Common myeloid progenitor, CD34-positive (primary cell): Measurements from ENCODE around the gene EYA4.
A peak's percentile ranks its signal among the peaks of the same experiment; 100 is the strongest.

ENCODE experiments used
- CTCF ChIA-PET: fragments of 350-600 bp; sonication (Branson Sonifier 250); formaldehyde crosslinking; loops from one replicate; lab custom pipeline; 2021; ENCODE audit warnings: antibody characterized with exemption; lab: Charles Lee
- POLR2A ChIA-PET: fragments of 350-600 bp; sonication (Branson Sonifier 250); formaldehyde crosslinking; loops from one replicate; lab custom pipeline; 2021; ENCODE audit warnings: antibody characterized with exemption; lab: Charles Lee
- DNase-seq, 3 donors: peaks; one replicate each; pipeline versions ENCODE4 v3.0.0 to v3.0.0-alpha.2; 2013
- H3K27ac ChIP-seq, 2 experiments: 1 replicate in 1 of 2; 2 replicates in 1 of 2; pipeline ENCODE4 v1.7.0; 2013; ENCODE audit warnings: inconsistent platforms in 2 of 2, low read length in 2 of 2, mild to moderate bottlenecking in 2 of 2, low read depth in 1 of 2, moderate library complexity in 1 of 2; ENCODE audit not compliant: severe bottlenecking in 2 of 2, insufficient read depth in 1 of 2, poor library complexity in 1 of 2
- H3K27me3 ChIP-seq, 5 experiments: replicated peaks in 2 of 5; 1 replicate in 3 of 5; 2 replicates in 2 of 5; pipeline versions ENCODE4 v1.6.1 to v1.7.0; 2013; ENCODE audit warnings: low read length in 4 of 5, mild to moderate bottlenecking in 2 of 5, moderate library complexity in 2 of 5, inconsistent platforms in 1 of 5; ENCODE audit not compliant: insufficient read depth in 5 of 5, control insufficient read depth in 4 of 5
- H3K36me3 ChIP-seq, 4 experiments: 1 replicate in 2 of 4; 2 replicates in 2 of 4; pipeline versions ENCODE4 v1.6.1 to v1.7.0; 2013; ENCODE audit warnings: low read length in 3 of 4, control low read depth in 1 of 4, mild to moderate bottlenecking in 1 of 4; ENCODE audit not compliant: control insufficient read depth in 4 of 4, insufficient read depth in 4 of 4
- H3K4me1 ChIP-seq, 4 experiments: 1 replicate in 3 of 4; 2 replicates in 1 of 4; pipeline versions ENCODE4 v1.6.1 to v1.7.1; 2013; ENCODE audit warnings: low read length in 3 of 4, mild to moderate bottlenecking in 3 of 4, control low read depth in 1 of 4, inconsistent platforms in 1 of 4, moderate library complexity in 1 of 4; ENCODE audit not compliant: control insufficient read depth in 4 of 4, insufficient read depth in 4 of 4; ENCODE audit errors: control extremely low read depth in 1 of 4
- H3K4me3 ChIP-seq, 7 experiments: 1 replicate in 4 of 7; 2 replicates in 3 of 7; pipeline versions ENCODE4 v1.5.1 to v1.7.0; 2013; ENCODE audit warnings: mild to moderate bottlenecking in 7 of 7, low read length in 6 of 7, moderate library complexity in 6 of 7, inconsistent platforms in 2 of 7, low read depth in 2 of 7, control low read depth in 1 of 7; ENCODE audit not compliant: insufficient read depth in 4 of 7, control insufficient read depth in 1 of 7; ENCODE audit errors: extremely low read depth in 1 of 7
- H3K9me3 ChIP-seq, 5 experiments: 1 replicate in 4 of 5; 2 replicates in 1 of 5; pipeline versions ENCODE4 v1.6.1 to v1.7.1; 2013; ENCODE audit warnings: low read length in 4 of 5, mild to moderate bottlenecking in 2 of 5, inconsistent platforms in 1 of 5, low read depth in 1 of 5, moderate library complexity in 1 of 5; ENCODE audit not compliant: control insufficient read depth in 4 of 5, insufficient read depth in 2 of 5; ENCODE audit errors: control extremely low read depth in 1 of 5
- WGBS: methylation state at CpG from one replicate; pipeline ENCODE4 v1.1.5; 2013; ENCODE audit not compliant: insufficient coverage; 5-methylcytosine and 5-hydroxymethylcytosine counted together

EYA4 gene

GRCh38 chr6:133404151-133404550 is 163.0 kb downstream of the EYA4 start:
- Histone ChIP-seq H3K27me3 (peaks cover 0 to under 1% (median 0%) of the 10 kb centered on the region in 5 experiments), H3K27ac (no peak overlapping the region), H3K36me3 (no peaks in the 10 kb centered on the region), H3K4me1 (no peaks in the 10 kb centered on the region), H3K9me3 (no peaks in the 10 kb centered on the region), H3K4me3 (no peak overlapping the region)
- CTCF ChIA-PET, result no interaction called here
- POLR2A ChIA-PET, result no interaction called here
- no peak for DNase-seq
- no CpG with 5 or more reads among the region's 2 CpGs for WGBS

GRCh38 chr6:133404728-133405127 is 163.6 kb downstream of the EYA4 start:
- no peak overlapping the region for H3K4me3 ChIP-seq
- no peaks in the 10 kb centered on the region for H3K36me3 ChIP-seq
- H3K27me3 ChIP-seq, result peaks cover 0 to 2% (median 0%) of the 10 kb centered on the region in 5 experiments
- H3K4me1 ChIP-seq, result no peaks in the 10 kb centered on the region
- WGBS, result 91% methylated on average over 3 of the region's 8 CpGs
- no peak for DNase-seq
- H3K27ac ChIP-seq, result no peak overlapping the region
- CTCF ChIA-PET, result no interaction called here
- H3K9me3 ChIP-seq, result no peaks in the 10 kb centered on the region
- POLR2A ChIA-PET, result no interaction called here

- Histone ChIP-seq H3K4me3 (no peak overlapping the region), H3K9me3 (no peaks in the 10 kb centered on the region), H3K4me1 (no peaks in the 10 kb centered on the region), H3K36me3 (no peaks in the 10 kb centered on the region), H3K27me3 (peaks cover 0 to 4% (median 0%) of the 10 kb centered on the region in 5 experiments), H3K27ac (no peak overlapping the region)
- CTCF ChIA-PET, result no interaction called here
- WGBS, result 90% methylated on average over 1 of the region's 3 CpGs
- DNase-seq, result no peak
- POLR2A ChIA-PET, result no interaction called here
Measured at GRCh38 chr6:133407320-133408100, 166.4 kb downstream of the EYA4 start.

GRCh38 chr6:133408132-133408531 is 167.0 kb downstream of the EYA4 start:
- H3K27me3 ChIP-seq, result peaks cover 0 to 4% (median 0%) of the 10 kb centered on the region in 5 experiments
- H3K36me3 ChIP-seq, result no peaks in the 10 kb centered on the region
- H3K9me3 ChIP-seq, result no peaks in the 10 kb centered on the region
- no peak for DNase-seq
- no peak overlapping the region for H3K27ac ChIP-seq
- no peak overlapping the region for H3K4me3 ChIP-seq
- no peaks in the 10 kb centered on the region for H3K4me1 ChIP-seq
- WGBS, result 100% methylated on average over 1 of the region's 2 CpGs
- ChIA-PET CTCF (no interaction called here), POLR2A (no interaction called here)

- CTCF ChIA-PET, result no interaction called here
- H3K27ac ChIP-seq, result no peak overlapping the region
- H3K4me3 ChIP-seq, result no peak overlapping the region
- no peaks in the 10 kb centered on the region for H3K4me1 ChIP-seq
- no peaks in the 10 kb centered on the region for H3K36me3 ChIP-seq
- peak in 1 of 3 donors; percentile 2 for DNase-seq
- no peaks in the 10 kb centered on the region for H3K9me3 ChIP-seq
- peaks cover 0 to 4% (median 0%) of the 10 kb centered on the region in 5 experiments for H3K27me3 ChIP-seq
- WGBS, result no CpG with 5 or more reads among the region's 3 CpGs
- POLR2A ChIA-PET, result no interaction called here
Measured at GRCh38 chr6:133408543-133408942, 167.4 kb downstream of the EYA4 start.

- ChIA-PET CTCF (no interaction called here), POLR2A (no interaction called here)
- no peaks in the 10 kb centered on the region for H3K4me1 ChIP-seq
- 50% methylated on average over 1 of the region's 6 CpGs for WGBS
- no peak overlapping the region for H3K27ac ChIP-seq
- no peaks in the 10 kb centered on the region for H3K36me3 ChIP-seq
- H3K27me3 ChIP-seq, result peaks cover 0 to 4% (median 0%) of the 10 kb centered on the region in 5 experiments
- H3K9me3 ChIP-seq, result no peaks in the 10 kb centered on the region
- H3K4me3 ChIP-seq, result no peak overlapping the region
- no peak for DNase-seq
Measured at GRCh38 chr6:133410638-133411435, 169.7 kb downstream of the EYA4 start.

GRCh38 chr6:133411757-133412156 is 170.6 kb downstream of the EYA4 start:
- DNase-seq, result no peak
- Histone ChIP-seq H3K27ac (no peak overlapping the region), H3K27me3 (peaks cover 0 to 4% (median 0%) of the 10 kb centered on the region in 5 experiments), H3K36me3 (no peaks in the 10 kb centered on the region), H3K4me3 (no peak overlapping the region), H3K4me1 (no peaks in the 10 kb centered on the region), H3K9me3 (no peaks in the 10 kb centered on the region)
- CTCF ChIA-PET, result no interaction called here
- POLR2A ChIA-PET, result no interaction called here
